ENCODE measurements around the gene NT5M. TPM values are rescaled to one million over a fixed set of nuclear protein-coding genes. Genes with fewer than 3 reads are reported as not detected.

NT5M gene
- total and polyA plus RNA-seq, 9 of the 15 experiments (the other 6 are each of a cell fraction or from before 2014, with no cell fraction given) = 0.24 to 10.1 (median 3.4) TPM

- no peak for FAIRE-seq
- Histone ChIP-seq H3K27me3 (ENCODE audit: control insufficient read depth in 2 of 2, insufficient read depth in 2 of 2, low read length in 2 of 2) (no peaks in the 10 kb centered on the region), H3K9ac (ENCODE audit: insufficient read depth in 1 of 2, low read depth in 2 of 2, low read length in 2 of 2) (no peak overlapping the region), H3K4me2 (ENCODE audit: insufficient read depth, low read length) (no peak overlapping the region), H3K4me3 (no peak overlapping the region), H3K36me3 (ENCODE audit: control insufficient read depth, insufficient read depth, low read length) (peaks cover 70% of the 10 kb centered on the region; the same call in 2 of the 3 replicates), H3K9me3 (replicated peaks; ENCODE audit: control insufficient read depth, insufficient read depth, low read depth, low read length) (no peaks in the 10 kb centered on the region), H2AFZ (ENCODE audit: low read depth, low read length) (no peak overlapping the region), H3K9me1 (ENCODE audit: control insufficient read depth, insufficient read depth, low read length) (no peaks in the 10 kb centered on the region), H4K20me1 (replicated peaks; ENCODE audit: control insufficient read depth, insufficient read depth, low read length) (peaks cover 7% of the 10 kb centered on the region; the same call in 1 of the 2 replicates), H3K27ac (ENCODE audit: extremely low read depth, low read depth, low read length) (no peak overlapping the region), H3K79me2 (ENCODE audit: control insufficient read depth, insufficient read depth, low read length) (peaks cover 78% of the 10 kb centered on the region), H3K4me1 (replicated peaks in 1 of 2; ENCODE audit: control insufficient read depth in 2 of 2, insufficient read depth in 2 of 2, low read length in 2 of 2) (peaks cover 10 to 14% of the 10 kb centered on the region in 2 experiments; a peak in 4 of 5 replicates)
- in situ Hi-C loops (cut with MboI) = no loop called here
- POLR2A ChIA-PET = interaction anchor here (0.6 to 0.8 kb wide), 2 partner anchors 22 to 31 kb away, joined by 3 to 4 read pairs; no protein-coding TSS in a partner anchor
- no TSS peak for BruUV-seq (replicated peaks)
- intact Hi-C loops (cut with micrococcal nuclease) = no loop called here
- no peak for TF ChIP-seq TCF7 (IDR thresholded peaks at IDR 0.05; ENCODE audit: borderline replicate concordance)
- no peak for TF ChIP-seq ZNF253 (CRISPR knock-in tag; conservative IDR thresholded peaks at IDR 0.05)
- no peak for TF ChIP-seq TAF1 (IDR thresholded peaks at IDR 0.05; ENCODE audit: control insufficient read depth, extremely low read depth, insufficient read depth, low read length, severe bottlenecking)
- no peak for TF ChIP-seq GABPB2 (CRISPR knock-in tag; conservative IDR thresholded peaks at IDR 0.05)
- TF ChIP-seq TAF9B (IDR thresholded peaks at IDR 0.05; ENCODE audit: partially characterized antibody) = no peak
- TF ChIP-seq FOXO4 (CRISPR knock-in tag; IDR thresholded peaks at IDR 0.05) = no peak
- no peak for TF ChIP-seq ZNF41 (CRISPR knock-in tag; conservative IDR thresholded peaks at IDR 0.05)
- no peak for DNase-seq (ENCODE audit: extremely low read depth in 1 of 4, low spot score in 3 of 4)
- CTCF ChIA-PET (ENCODE audit: low intra/inter-chr PET ratio) = no interaction called here
- ATAC-seq = no peak
- 70% methylated on average over 6 of the region's 6 CpGs for WGBS (ENCODE audit: insufficient coverage, low coverage, missing lambda C conversion rate)
Measured at GRCh38 chr17:17275971-17276370, 27.2 kb upstream of the NT5M start.

Data from K562 (cell line).